HepG2 (cell line): Measurements from ENCODE around the gene NIFK. TPM values are rescaled to one million over a fixed set of nuclear protein-coding genes. Genes with fewer than 3 reads are reported as not detected.

Experiments
- ARNT ChIP-seq: fragments of 450-650 bp; IDR thresholded peaks from 2 replicates; pipeline ENCODE4 v1.6.1; 2017
- FOXO4 ChIP-seq: sonication (generic); formaldehyde crosslinking; conservative IDR thresholded peaks from 2 replicates; pipeline ENCODE4 v1.8.1; 2023; ENCODE audit warnings: missing genetic modification reagents
- MLXIP ChIP-seq: sonication (generic); formaldehyde crosslinking; IDR thresholded peaks from 2 replicates; pipeline ENCODE4 v1.9.0; 2021; ENCODE audit warnings: missing genetic modification reagents, borderline replicate concordance
- REPIN1 ChIP-seq: sonication (generic); formaldehyde crosslinking; IDR thresholded peaks from 2 replicates; pipeline ENCODE4 v1.8.0; 2022; ENCODE audit warnings: missing genetic modification reagents, low read depth, mild to moderate bottlenecking, borderline replicate concordance
- TCF12 ChIP-seq, 2 experiments: fragments of 450-650 bp in 1 of 2; sonication (generic) in 1 of 2; formaldehyde crosslinking in 1 of 2; IDR thresholded peaks; 2 replicates each; pipeline versions ENCODE4 v1.6.1 to v1.8.0; 2017 to 2022; ENCODE audit warnings: antibody characterized with exemption in 1 of 2, mild to moderate bottlenecking in 1 of 2, missing genetic modification reagents in 1 of 2, moderate library complexity in 1 of 2
- TFAP4 ChIP-seq: sonication (generic); IDR thresholded peaks from 2 replicates; pipeline ENCODE4 v1.6.1; 2016; ENCODE audit warnings: low read depth, borderline replicate concordance
- WIZ ChIP-seq: sonication (generic); formaldehyde crosslinking; IDR thresholded peaks from 2 replicates; pipeline ENCODE4 v1.5.1; 2020; ENCODE audit warnings: mild to moderate bottlenecking, missing genetic modification reagents
- ZNF30 ChIP-seq: sonication (generic); formaldehyde crosslinking; IDR thresholded peaks from 2 replicates; pipeline ENCODE4 v1.5.0; 2020; ENCODE audit warnings: mild to moderate bottlenecking, missing genetic modification reagents
- ZNF333 ChIP-seq: sonication (generic); formaldehyde crosslinking; IDR thresholded peaks from 2 replicates; pipeline ENCODE4 v1.4.0; 2020; ENCODE audit warnings: mild to moderate bottlenecking, missing genetic modification reagents, borderline replicate concordance
- ZNF710 ChIP-seq: sonication (generic); formaldehyde crosslinking; IDR thresholded peaks from 2 replicates; pipeline ENCODE4 v1.5.0; 2020; ENCODE audit warnings: mild to moderate bottlenecking, missing genetic modification reagents, borderline replicate concordance
- ZNF816 ChIP-seq: sonication (generic); formaldehyde crosslinking; IDR thresholded peaks from 2 replicates; pipeline ENCODE4 v1.8.0; 2022; ENCODE audit warnings: missing genetic modification reagents, mild to moderate bottlenecking, borderline replicate concordance
- polyA plus RNA-seq, 8 experiments: library from polyadenylated mRNA; depleted of rRNA in 3 of 8; stranded (reverse) in 7 of 8; unstranded in 1 of 8; fragments of >200 nt; fragmentation: Illumina TruSeq in 4 of 8; extraction: Trizol in 4 of 8; gene quantifications; 2 replicates each; pipeline versions ENCODE4 v1.2.1 to v1.2.3, GENCODE V29; 2011 to 2016; ENCODE audit warnings: low read depth in 4 of 8, missing spikeins in 1 of 8, mixed read lengths in 1 of 8; ENCODE audit not compliant: insufficient read depth in 1 of 8
- total RNA-seq, 5 experiments: library from RNA; depleted of rRNA; stranded (reverse); fragments of >200 nt; fragmentation: Illumina TruSeq; extraction: Trizol; gene quantifications; 2 replicates each; pipeline ENCODE4 v1.2.3, GENCODE V29; 2016; ENCODE audit warnings: low read depth in 1 of 5
- TF ChIP-seq, protein P1 (sequence below): fragments of 450-650 bp; IDR thresholded peaks from 2 replicates; pipeline ENCODE4 v1.6.1; 2017
- TF ChIP-seq, protein P2 (sequence below): sonication (generic); formaldehyde crosslinking; IDR thresholded peaks from 2 replicates; pipeline ENCODE4 v1.4.0; 2020; ENCODE audit warnings: missing genetic modification reagents, borderline replicate concordance

The NIFK gene
- total and polyA plus RNA-seq, 2 of the 13 experiments (the other 11 are each of a cell fraction or from before 2014, with no cell fraction given) = 19.6 to 105 TPM

DNA sequence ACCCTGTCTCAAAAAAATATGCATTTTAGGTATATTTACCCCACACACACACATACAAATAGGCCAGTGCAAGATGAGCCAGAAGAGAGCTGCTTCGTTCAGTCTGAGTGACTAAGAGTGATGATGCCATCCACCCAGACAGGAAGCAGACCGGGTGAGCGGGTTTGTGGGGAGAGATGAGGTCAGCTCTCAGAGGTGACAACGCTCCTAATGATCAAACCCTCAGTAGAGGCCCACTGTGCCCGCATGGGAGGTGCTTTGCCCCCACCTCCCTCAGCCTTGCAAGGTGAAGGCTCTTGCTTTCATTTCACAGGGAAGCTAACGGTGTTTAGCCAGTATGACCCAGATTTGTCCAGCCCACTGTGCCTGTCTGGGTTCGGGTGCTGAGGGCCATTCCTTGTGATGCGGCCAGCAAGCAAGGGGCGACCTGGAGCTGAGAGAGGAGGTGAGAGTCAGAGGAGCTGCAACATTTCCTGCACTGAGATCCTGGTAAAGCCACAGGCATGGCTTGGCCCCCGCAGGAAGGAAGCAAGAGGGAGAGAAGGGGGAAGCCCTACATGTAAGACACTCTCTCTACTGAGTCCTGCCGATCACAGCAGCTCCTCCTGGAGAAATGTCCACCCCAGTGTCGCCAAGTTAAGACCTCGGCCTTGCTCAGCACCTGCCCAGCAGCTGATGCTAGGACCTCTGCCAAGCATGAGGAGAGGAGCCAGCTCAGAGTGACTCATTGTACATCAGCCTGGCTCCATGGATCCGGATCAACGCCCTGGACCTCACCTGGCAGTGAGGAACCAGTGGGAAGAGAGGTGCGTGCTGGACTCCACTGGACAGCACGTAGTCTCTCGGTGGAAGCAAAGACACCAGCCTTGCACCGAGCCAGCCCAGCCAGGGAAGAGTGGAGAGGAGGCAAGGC lies 37.0 kb downstream of the NIFK start (continued):
- TF ChIP-seq ZNF710 (CRISPR knock-in tag) (peak; percentile 27; the same call in 1 of the 2 replicates), REPIN1 (no peak), ZNF816 (CRISPR knock-in tag) (no peak), WIZ (no peak), TCF12 (IDR thresholded peaks at IDR 0.05) (no peak), TCF12 (CRISPR knock-in tag; IDR thresholded peaks at IDR 0.05) (no peak), ZNF30 (CRISPR knock-in tag) (no peak), MLXIP (CRISPR knock-in tag) (no peak), TFAP4 (peak; percentile 59; the same call in 1 of the 2 replicates), ZNF333 (CRISPR knock-in tag) (no peak), ARNT (no peak), FOXO4 (CRISPR knock-in tag) (no peak)
- TF ChIP-seq, protein P1, sequence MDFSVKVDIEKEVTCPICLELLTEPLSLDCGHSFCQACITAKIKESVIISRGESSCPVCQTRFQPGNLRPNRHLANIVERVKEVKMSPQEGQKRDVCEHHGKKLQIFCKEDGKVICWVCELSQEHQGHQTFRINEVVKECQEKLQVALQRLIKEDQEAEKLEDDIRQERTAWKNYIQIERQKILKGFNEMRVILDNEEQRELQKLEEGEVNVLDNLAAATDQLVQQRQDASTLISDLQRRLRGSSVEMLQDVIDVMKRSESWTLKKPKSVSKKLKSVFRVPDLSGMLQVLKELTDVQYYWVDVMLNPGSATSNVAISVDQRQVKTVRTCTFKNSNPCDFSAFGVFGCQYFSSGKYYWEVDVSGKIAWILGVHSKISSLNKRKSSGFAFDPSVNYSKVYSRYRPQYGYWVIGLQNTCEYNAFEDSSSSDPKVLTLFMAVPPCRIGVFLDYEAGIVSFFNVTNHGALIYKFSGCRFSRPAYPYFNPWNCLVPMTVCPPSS = no peak
- TF ChIP-seq, protein P2, sequence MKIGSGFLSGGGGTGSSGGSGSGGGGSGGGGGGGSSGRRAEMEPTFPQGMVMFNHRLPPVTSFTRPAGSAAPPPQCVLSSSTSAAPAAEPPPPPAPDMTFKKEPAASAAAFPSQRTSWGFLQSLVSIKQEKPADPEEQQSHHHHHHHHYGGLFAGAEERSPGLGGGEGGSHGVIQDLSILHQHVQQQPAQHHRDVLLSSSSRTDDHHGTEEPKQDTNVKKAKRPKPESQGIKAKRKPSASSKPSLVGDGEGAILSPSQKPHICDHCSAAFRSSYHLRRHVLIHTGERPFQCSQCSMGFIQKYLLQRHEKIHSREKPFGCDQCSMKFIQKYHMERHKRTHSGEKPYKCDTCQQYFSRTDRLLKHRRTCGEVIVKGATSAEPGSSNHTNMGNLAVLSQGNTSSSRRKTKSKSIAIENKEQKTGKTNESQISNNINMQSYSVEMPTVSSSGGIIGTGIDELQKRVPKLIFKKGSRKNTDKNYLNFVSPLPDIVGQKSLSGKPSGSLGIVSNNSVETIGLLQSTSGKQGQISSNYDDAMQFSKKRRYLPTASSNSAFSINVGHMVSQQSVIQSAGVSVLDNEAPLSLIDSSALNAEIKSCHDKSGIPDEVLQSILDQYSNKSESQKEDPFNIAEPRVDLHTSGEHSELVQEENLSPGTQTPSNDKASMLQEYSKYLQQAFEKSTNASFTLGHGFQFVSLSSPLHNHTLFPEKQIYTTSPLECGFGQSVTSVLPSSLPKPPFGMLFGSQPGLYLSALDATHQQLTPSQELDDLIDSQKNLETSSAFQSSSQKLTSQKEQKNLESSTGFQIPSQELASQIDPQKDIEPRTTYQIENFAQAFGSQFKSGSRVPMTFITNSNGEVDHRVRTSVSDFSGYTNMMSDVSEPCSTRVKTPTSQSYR (CRISPR knock-in tag) = no peak
